CD4-positive, alpha-beta T cell treated with Interleukin-15 for 4 hours (primary cell): ENCODE data around the gene ZBTB45.
"Not testable (repeated sequence)": the region's sequence is repeated elsewhere in the genome, so short reads cannot be mapped to it uniquely, and the experiment has no call there.

Source experiments
- DNase-seq: peaks from one replicate; pipeline ENCODE4 v3.0.0-alpha.2; 2020; ENCODE audit warnings: low spot score

Gene ZBTB45

DNA sequence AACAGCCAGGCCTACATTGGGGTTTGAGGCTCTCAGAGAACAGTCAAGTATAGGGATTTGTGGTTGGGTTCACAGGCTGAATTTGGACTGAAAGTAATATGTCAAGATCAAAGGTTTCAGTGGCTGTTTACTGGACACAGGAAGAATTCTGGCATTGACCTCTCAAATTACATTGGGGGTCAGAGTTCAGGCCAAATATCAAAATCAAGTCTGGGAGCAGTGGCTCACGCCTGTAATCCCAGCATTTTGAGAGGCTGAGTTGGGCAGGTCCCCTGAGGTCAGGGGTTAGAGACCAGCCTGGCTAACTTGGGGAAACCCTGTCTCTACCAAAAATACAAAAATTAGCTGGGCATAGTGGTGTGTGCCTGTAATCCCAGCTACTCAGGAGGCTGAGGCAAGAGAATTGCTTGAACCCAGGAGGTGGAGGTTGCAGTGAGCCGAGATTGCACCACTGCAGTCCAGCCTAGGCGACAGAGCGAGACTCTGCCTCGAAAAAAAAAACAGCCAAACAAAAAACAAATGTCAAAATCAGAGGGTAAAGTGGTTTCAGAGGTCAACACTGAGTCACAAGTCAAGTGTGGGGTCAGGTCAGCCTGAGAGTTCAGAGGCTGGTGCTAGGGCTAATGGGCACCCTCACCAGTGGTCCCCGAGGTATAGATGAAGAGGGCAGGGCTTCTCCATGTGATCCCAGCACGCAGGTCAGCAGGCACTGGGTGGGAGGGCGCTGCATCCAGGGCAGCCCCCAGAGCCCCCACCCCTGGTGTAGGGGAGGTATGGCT lies 9.3 kb downstream of the ZBTB45 start:
- no peak for DNase-seq

DNA sequence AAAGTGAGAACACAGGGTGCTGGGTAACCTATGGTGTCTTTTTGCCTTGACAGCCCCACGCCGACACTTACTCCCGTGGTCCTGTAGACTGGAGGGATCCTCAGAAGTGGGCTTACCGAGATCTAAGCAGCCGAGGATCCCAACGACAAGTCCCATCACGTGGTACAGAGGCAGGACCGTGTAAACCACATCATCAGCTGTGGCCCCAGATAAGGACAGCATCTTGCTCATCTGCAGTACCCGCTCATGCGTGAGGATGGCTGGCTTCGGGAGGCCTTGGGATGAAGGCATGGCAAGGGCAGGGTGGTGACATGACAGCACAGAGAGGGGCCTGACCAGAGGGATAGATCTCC lies 9.9 kb downstream of the ZBTB45 start:
- no peak for DNase-seq

DNA sequence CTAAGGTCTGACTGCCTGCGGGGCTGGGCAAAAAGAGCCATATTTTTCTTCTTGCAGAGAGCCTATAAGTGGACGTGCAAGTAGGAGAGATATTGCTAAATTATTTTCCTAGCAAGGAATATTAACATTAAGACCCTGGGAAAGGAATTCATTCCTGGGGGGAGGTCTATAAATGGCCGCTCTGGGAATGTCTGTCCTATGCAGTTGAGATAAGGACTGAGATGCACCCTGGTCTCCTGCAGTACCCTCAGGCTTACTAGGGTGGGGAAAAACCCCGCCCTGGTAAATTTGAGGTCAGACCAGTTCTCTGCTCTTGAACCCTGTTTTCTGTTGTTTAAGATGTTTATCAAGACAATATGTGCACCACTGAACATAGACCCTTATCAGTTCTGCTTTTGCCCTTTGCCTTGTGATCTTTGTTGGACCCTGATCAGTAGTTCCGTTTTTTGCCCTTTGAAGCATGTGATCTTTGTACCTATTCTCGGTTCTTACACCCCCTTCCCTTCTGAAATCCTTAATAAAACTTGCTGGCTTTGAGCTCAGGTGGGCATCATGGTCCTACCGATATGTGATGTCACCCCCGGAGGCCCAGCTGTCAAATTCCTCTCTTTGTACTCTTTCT lies 11.9 kb downstream of the ZBTB45 start:
- DNase-seq, result not testable (repeated sequence)

DNA sequence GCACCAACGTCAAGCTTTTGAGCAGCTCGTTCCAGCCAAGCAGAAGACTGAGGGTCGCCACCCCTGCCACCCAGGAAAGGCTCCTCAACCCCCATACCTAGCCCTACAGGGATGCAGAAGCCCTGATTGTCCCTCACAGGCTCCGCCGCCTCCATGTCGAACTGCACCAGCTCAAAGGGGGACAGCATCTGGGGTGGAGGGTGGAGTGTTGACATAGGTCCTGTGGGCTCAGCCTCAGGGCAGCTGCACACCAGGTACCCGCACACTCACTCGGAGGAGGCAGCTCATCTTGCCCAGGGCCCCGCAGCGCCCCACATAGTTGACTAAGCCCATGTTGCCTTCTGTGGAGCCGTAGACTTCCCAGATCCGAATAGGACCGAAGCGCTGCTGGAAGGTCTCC lies 19.4 kb downstream of the ZBTB45 start:
- DNase-seq, result no peak

DNA sequence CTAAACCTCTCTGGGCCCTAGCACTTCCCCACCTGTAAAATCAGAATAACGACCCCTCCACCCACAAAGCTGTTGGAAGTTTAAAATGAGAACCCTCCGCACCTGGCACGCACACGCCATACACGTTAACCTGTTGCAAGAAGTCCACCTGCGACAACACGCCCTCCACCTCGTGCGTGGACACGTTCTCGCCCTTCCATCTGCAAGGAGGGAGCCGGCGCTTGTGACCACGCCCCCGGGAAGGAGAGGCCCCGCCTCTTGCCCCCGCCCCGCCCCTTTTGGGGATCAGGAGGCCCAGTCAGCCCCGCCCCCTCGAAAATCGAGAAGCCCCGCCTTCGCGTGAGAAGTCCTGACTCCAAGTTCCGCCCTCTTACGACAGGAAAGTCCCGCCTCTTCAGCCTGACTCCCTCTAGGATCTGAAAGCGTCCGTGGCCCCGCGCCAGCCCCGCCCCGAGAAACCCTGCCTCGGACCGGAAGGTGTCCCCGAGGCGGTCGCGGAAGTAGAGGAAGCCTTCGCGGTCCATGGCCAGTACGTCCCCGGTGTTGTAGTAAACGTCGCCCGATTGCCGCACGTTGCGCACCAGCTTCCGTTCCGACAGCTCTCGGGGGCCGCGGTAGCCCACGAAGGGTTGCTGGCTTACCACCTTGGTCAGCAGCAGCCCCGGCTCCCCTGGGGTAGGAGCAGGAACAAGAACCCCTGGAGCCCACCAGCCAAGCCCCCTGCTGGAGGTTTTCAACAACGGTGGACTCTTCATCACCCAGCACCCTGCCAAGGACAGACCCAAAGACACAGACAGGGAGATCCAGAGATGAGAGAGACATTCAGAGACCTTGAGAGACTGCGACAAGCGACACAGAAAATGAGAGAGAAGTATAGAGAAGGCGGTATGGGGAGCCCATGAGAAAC lies 20.3 kb downstream of the ZBTB45 start:
- DNase-seq, result peak; percentile 97

GRCh38 chr19:58498316-58499020 lies 21.1 kb downstream of the ZBTB45 start:
- no peak for DNase-seq

GRCh38 chr19:58497634-58498170 lies 21.9 kb downstream of the ZBTB45 start:
- DNase-seq, result no peak

DNA sequence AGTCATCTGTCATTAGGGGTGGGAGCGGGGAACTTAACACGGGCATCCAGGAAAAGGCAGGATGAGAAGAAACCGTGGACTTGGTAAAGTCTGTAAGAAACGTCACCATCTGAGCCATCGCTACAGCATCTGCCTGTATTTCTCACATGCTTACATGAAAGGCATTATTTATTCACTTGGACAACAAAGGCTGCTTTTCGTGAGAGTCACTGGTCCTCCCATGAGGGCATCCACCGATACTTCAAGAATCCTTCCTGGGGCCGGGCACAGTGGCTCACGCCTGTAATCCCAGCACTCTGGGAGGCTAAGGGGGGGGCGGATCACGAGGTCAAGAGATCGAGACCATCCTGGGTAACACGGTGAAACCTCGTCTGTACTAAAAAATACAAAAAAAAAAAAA lies 27.3 kb downstream of the ZBTB45 start:
- no peak for DNase-seq

- DNase-seq, result no peak
Observed at GRCh38 chr19:58491393-58491792, 28.2 kb downstream of the ZBTB45 start.

DNA sequence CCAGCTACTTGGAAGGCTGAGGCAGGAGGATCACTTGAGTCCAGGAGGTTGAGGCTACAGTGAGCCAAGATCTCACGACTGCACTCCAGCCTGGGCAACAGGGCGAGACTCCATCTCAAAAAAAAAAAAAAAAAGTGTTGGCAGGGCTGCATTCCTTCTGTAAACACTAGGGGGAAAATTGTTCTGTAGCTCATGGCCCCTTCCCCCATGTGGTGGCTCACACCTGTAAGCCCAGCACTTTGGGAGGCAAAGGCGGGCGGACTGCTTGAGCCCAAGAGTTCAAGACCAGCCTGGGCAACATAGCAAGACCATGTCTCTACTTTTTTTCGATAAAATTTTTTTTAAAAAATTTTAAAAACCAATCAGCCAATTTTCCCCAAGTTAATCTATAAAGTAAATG lies 35.3 kb downstream of the ZBTB45 start:
- not testable (repeated sequence) for DNase-seq

GRCh38 chr19:58483776-58484175 lies 35.8 kb downstream of the ZBTB45 start:
- DNase-seq, result no peak

- no peak for DNase-seq
Observed at GRCh38 chr19:58482372-58482771, 37.2 kb downstream of the ZBTB45 start.

DNA sequence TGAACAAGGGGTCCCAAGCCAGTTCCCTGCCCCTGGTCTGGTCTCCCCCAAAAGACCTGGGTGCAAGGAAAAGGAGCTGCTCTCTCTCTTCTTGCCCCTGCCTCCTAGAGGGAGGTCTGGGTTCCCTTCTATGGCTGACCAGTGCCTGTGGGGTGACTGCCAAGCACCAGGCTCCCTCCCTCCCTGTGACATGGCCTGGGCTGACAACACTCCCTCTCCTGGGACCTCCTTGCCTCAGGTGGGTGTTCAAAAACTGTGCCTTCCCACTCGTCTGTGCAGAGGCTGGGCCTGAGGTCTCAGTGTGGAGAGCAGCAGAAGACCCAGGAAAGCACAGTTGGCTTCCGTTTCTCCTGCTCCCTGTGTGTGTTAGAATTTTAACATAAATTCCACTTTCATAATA lies 38.8 kb downstream of the ZBTB45 start:
- DNase-seq, result no peak

DNA sequence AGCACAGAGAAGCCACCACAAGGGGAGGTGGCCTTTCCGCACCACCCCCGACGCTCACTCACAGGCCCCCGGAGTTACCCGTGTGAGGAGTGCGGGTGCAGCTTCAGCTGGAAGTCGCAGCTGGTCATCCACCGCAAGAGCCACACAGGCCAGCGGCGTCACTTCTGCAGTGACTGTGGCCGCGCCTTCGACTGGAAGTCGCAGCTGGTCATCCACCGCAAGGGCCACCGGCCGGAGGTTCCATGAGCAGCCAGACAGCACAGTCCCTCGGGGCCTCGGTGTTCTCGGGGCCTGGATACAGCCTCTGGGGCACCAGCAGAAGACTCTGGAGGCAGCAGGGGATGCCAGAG lies 39.2 kb downstream of the ZBTB45 start:
- no peak for DNase-seq

GRCh38 chr19:58479736-58480480 lies 39.7 kb downstream of the ZBTB45 start:
- no peak for DNase-seq

- no peak for DNase-seq
Observed at GRCh38 chr19:58479303-58479702, 40.3 kb downstream of the ZBTB45 start.

DNA sequence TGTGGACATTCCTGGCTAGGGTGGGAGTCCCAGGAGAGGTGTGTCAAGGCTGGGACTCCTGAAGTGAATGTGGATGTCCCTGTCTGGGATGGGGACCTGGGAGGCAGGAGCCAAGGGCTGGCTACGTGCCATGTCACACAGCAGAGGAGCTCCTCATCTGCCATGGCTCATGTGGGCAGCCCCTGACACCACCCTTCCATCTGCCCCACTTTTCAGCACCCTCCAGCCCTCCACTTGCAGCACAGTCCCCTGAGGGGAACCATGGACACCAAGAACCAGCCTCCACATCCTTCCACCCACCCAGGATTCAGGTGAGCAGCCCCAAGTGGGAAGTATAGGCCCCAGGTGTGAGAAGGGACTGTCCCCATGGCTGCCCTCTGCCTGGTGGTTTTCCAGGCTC lies 41.7 kb downstream of the ZBTB45 start:
- no peak for DNase-seq

- no peak for DNase-seq
Observed at GRCh38 chr19:58477130-58477529, 42.5 kb downstream of the ZBTB45 start.

GRCh38 chr19:58476498-58477015 lies 43.1 kb downstream of the ZBTB45 start:
- DNase-seq, result no peak

- peak; percentile 95 for DNase-seq
Observed at GRCh38 chr19:58475714-58476497, 43.7 kb downstream of the ZBTB45 start, which contains the start of gene ZNF446. Gene ZNF446, plus strand, starts transcription at chr19:58476352. Its CDS starts 867 bp downstream, at chr19:58477219.
